Mucosa of stomach (tissue), 1 donor: ENCODE measurements around the gene ZNF611.
"Not testable (repeated sequence)": the region's sequence is repeated elsewhere in the genome, so short reads cannot be mapped to it uniquely, and the experiment has no call there.

Source experiments
- H3K27me3 ChIP-seq: one replicate; pipeline ENCODE4 v1.7.0; 2013; ENCODE audit warnings: mild to moderate bottlenecking, low read length; ENCODE audit not compliant: control insufficient read depth, insufficient read depth
- H3K36me3 ChIP-seq: one replicate; pipeline ENCODE4 v1.7.0; 2013; ENCODE audit warnings: low read length; ENCODE audit not compliant: control insufficient read depth, insufficient read depth
- H3K4me1 ChIP-seq: one replicate; pipeline ENCODE4 v1.7.0; 2013; ENCODE audit warnings: mild to moderate bottlenecking, low read length; ENCODE audit not compliant: control insufficient read depth, insufficient read depth
- H3K4me3 ChIP-seq: one replicate; pipeline ENCODE4 v1.7.0; 2013; ENCODE audit warnings: low read length
- H3K9ac ChIP-seq: one replicate; pipeline ENCODE4 v1.7.0; 2013; ENCODE audit warnings: mild to moderate bottlenecking, low read length, moderate library complexity
- H3K9me3 ChIP-seq: one replicate; pipeline ENCODE4 v1.7.0; 2013; ENCODE audit warnings: mild to moderate bottlenecking, low read length, moderate library complexity; ENCODE audit not compliant: control insufficient read depth
- donor health status: Pancreatic carcinoma.

Gene ZNF611

GRCh38 chr19:52734893-52735661 lies at the start of gene ZNF611:
TSS of gene ZNF611 (minus strand) at chr19:52735044. CDS start at chr19:52715894, 19,150 bp downstream.
- H3K9ac ChIP-seq = peak within 1 kb of the TSS; percentile 94
- H3K9me3 ChIP-seq = no peaks in the 10 kb centered on the region
- no peaks in the 10 kb centered on the region for H3K4me1 ChIP-seq
- peak within 1 kb of the TSS; percentile 85 for H3K4me3 ChIP-seq
- H3K36me3 ChIP-seq = no peaks in the 10 kb centered on the region
- H3K27me3 ChIP-seq = no peaks in the 10 kb centered on the region

- H3K9ac ChIP-seq, H3K4me3 ChIP-seq, H3K9me3 ChIP-seq, H3K27me3 ChIP-seq, H3K4me1 ChIP-seq, H3K36me3 ChIP-seq: not testable (repeated sequence)
Measured at GRCh38 chr19:52782864-52783263, 48.0 kb upstream of the ZNF611 start.

DNA sequence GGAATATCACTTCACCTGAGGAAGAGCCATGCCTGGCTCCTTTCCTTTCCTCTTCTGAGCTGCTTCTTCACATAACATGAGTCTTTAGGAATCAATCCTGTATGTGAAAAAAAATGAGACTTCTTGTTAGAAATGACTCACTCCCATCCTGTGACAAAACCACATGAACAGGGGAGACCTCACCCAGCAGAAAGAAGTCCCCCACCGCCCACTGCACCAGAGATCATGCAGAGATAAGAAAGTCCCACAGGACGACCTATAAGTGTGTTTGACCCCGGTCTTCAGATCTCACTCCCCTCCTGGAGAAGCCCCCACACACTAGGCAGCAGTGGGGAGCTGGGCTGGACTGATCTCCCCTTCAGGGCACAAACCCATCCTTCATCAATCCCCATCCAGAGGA lies 44.0 kb upstream of the ZNF611 start:
- Histone ChIP-seq H3K9me3 (no peaks in the 10 kb centered on the region), H3K36me3 (no peaks in the 10 kb centered on the region), H3K27me3 (no peaks in the 10 kb centered on the region)

DNA sequence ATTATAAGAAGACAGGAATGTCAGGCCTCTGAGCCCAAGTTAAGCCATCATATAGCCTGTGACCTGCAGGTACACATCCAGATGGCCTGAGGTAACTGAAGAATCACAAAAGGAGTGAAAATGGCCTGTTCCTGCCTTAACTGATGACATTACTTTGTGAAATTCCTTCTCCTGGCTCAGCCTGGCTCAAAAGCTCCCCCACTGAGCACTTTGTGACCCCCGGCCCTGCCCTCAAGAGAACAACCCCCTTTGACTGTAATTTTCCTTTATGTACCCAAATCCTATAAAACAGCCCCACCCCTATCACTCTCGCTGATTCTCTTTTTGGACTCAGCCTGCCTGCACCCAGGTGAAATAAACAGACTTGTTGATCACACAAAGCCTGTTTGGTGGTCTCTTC lies 21.6 kb upstream of the ZNF611 start:
- not testable (repeated sequence) for H3K27me3 ChIP-seq, H3K9ac ChIP-seq, H3K9me3 ChIP-seq, H3K36me3 ChIP-seq, H3K4me1 ChIP-seq, H3K4me3 ChIP-seq

More for the DNA sequence above, 44.0 kb upstream of the ZNF611 start:
- no peak overlapping the region for H3K9ac ChIP-seq
- no peaks in the 10 kb centered on the region for H3K4me1 ChIP-seq
- no peak overlapping the region for H3K4me3 ChIP-seq

- no peak overlapping the region for H3K9ac ChIP-seq
- no peaks in the 10 kb centered on the region for H3K9me3 ChIP-seq
- H3K4me3 ChIP-seq = no peak overlapping the region
- H3K4me1 ChIP-seq = no peaks in the 10 kb centered on the region
- no peaks in the 10 kb centered on the region for H3K36me3 ChIP-seq
- H3K27me3 ChIP-seq = no peaks in the 10 kb centered on the region
Measured at GRCh38 chr19:52749780-52750179, 14.9 kb upstream of the ZNF611 start.

GRCh38 chr19:52748336-52748950 lies 13.6 kb upstream of the ZNF611 start:
- Histone ChIP-seq H3K36me3 (no peaks in the 10 kb centered on the region), H3K9me3 (no peaks in the 10 kb centered on the region), H3K27me3 (no peaks in the 10 kb centered on the region), H3K4me3 (no peak overlapping the region), H3K9ac (no peak overlapping the region), H3K4me1 (no peaks in the 10 kb centered on the region)

- not testable (repeated sequence) for H3K9ac ChIP-seq, H3K4me3 ChIP-seq, H3K27me3 ChIP-seq, H3K9me3 ChIP-seq, H3K36me3 ChIP-seq, H3K4me1 ChIP-seq
Measured at GRCh38 chr19:52745919-52746318, 11.1 kb upstream of the ZNF611 start.

GRCh38 chr19:52743091-52743490 lies 8.2 kb upstream of the ZNF611 start:
- Histone ChIP-seq H3K9ac (no peak overlapping the region), H3K27me3 (no peaks in the 10 kb centered on the region), H3K36me3 (no peaks in the 10 kb centered on the region), H3K4me1 (no peaks in the 10 kb centered on the region), H3K4me3 (no peak overlapping the region), H3K9me3 (no peaks in the 10 kb centered on the region)

DNA sequence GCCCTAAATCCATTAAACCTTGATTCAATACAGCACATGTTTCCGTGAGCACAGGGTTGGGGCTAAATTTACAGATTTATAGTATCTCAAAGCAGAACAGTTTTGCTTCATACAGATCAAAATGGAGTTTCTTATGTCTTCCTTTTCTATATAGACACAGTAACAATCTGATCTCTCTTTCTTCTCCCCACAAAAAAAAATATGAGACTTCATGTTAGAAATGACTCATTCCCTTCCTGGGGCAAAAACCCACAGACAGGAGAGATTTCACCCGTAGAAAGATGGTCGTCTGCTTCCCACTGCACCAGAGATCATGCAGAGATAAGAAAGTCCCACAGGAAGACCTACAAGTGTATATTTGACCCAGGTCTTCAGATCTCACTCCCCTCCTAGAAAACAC lies 7.7 kb upstream of the ZNF611 start:
- Histone ChIP-seq H3K9ac (no peak overlapping the region), H3K36me3 (no peaks in the 10 kb centered on the region), H3K4me3 (no peak overlapping the region), H3K9me3 (no peaks in the 10 kb centered on the region), H3K4me1 (no peaks in the 10 kb centered on the region), H3K27me3 (no peaks in the 10 kb centered on the region)

DNA sequence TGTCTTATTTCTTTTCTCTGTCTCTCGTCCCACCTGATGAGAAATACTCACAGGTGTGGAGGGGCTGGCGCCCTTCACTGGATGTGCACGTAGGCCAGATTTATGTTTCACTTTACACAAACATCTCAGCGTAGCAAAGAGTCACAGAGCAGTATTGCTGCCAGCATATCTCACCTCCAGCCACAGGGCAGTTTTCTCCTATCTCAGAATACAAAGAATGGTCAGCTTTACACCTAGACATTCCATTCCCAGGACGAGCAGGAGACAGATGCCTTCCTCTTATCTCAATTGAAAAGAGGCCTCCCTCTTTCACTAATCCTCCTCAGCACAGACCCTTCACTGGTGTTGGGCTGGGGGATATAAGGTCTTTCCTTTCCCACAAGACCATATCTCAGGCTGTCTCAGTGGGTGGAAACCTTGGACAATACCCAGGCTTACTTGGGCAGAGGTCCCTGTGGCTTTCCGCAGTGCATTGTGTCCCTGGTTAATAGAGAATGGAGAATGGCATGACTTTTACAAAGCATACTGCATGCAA lies 7.2 kb upstream of the ZNF611 start:
- Histone ChIP-seq H3K4me1 (no peaks in the 10 kb centered on the region), H3K27me3 (no peaks in the 10 kb centered on the region), H3K4me3 (no peak overlapping the region), H3K36me3 (no peaks in the 10 kb centered on the region), H3K9ac (no peak overlapping the region), H3K9me3 (no peaks in the 10 kb centered on the region)

DNA sequence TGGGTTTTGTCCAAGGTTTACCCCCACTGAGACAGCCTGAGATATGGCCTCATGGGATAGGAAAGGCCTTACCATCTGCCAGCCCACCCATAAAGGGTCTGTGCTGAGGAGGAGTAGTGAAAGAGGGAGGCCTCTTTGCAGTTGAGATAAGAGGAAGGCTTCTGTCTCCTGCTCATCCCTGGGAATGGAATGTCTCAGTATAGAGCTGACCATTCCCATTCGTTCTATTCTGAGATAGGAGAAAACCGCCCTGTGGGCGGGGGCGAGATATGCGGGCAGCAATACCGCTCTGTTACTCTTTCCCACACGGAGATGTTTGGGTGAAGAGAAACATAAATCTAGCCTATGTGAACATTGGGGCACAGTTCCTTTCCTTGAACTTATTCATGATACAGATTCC lies 6.5 kb upstream of the ZNF611 start:
- H3K27me3 ChIP-seq, H3K36me3 ChIP-seq, H3K9ac ChIP-seq, H3K9me3 ChIP-seq, H3K4me3 ChIP-seq, H3K4me1 ChIP-seq: not testable (repeated sequence)

GRCh38 chr19:52739576-52739975 lies 4.7 kb upstream of the ZNF611 start:
- H3K4me3 ChIP-seq = no peak overlapping the region
- H3K9ac ChIP-seq = no peak overlapping the region
- H3K36me3 ChIP-seq = no peaks in the 10 kb centered on the region
- no peaks in the 10 kb centered on the region for H3K27me3 ChIP-seq
- H3K4me1 ChIP-seq = no peaks in the 10 kb centered on the region
- no peaks in the 10 kb centered on the region for H3K9me3 ChIP-seq
